AG10803 (cell line): Measurements from ENCODE around the gene ZNF135.
A peak's percentile ranks its signal among the peaks of the same experiment; 100 is the strongest.

Experiments used
- DNase-seq: peaks from one replicate; pipeline ENCODE4 v3.0.0; 2010; ENCODE audit warnings: low read depth
- H3K4me3 ChIP-seq: 2 replicates; pipeline ENCODE4 v1.5.1; 2011; ENCODE audit warnings: mild to moderate bottlenecking, low read length, control low read depth
- TF ChIP-seq, protein P1 (sequence below): conservative IDR thresholded peaks from 2 replicates; pipeline ENCODE4 v1.5.1; 2011; ENCODE audit warnings: mild to moderate bottlenecking, low read length, control low read depth, inconsistent platforms

ZNF135 gene

GRCh38 chr19:58045411-58046050 lies 13.6 kb upstream of the ZNF135 start:
- DNase-seq, result no peak
- no peak overlapping the region for H3K4me3 ChIP-seq
- TF ChIP-seq, protein P1, sequence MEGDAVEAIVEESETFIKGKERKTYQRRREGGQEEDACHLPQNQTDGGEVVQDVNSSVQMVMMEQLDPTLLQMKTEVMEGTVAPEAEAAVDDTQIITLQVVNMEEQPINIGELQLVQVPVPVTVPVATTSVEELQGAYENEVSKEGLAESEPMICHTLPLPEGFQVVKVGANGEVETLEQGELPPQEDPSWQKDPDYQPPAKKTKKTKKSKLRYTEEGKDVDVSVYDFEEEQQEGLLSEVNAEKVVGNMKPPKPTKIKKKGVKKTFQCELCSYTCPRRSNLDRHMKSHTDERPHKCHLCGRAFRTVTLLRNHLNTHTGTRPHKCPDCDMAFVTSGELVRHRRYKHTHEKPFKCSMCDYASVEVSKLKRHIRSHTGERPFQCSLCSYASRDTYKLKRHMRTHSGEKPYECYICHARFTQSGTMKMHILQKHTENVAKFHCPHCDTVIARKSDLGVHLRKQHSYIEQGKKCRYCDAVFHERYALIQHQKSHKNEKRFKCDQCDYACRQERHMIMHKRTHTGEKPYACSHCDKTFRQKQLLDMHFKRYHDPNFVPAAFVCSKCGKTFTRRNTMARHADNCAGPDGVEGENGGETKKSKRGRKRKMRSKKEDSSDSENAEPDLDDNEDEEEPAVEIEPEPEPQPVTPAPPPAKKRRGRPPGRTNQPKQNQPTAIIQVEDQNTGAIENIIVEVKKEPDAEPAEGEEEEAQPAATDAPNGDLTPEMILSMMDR, result no peak

GRCh38 chr19:58046856-58047255 lies 12.2 kb upstream of the ZNF135 start:
- H3K4me3 ChIP-seq, result no peak overlapping the region
- DNase-seq, result no peak
- TF ChIP-seq, protein P1, result no peak

GRCh38 chr19:58047672-58048071 lies 11.4 kb upstream of the ZNF135 start:
- TF ChIP-seq, protein P1, result no peak
- H3K4me3 ChIP-seq, result no peak overlapping the region
- no peak for DNase-seq

- no peak for DNase-seq
- H3K4me3 ChIP-seq, result no peak overlapping the region
- TF ChIP-seq, protein P1, result no peak
Measured at GRCh38 chr19:58052256-58052655, 6.8 kb upstream of the ZNF135 start.

GRCh38 chr19:58053480-58054156 lies 5.5 kb upstream of the ZNF135 start:
- H3K4me3 ChIP-seq, result no peak overlapping the region
- no peak for DNase-seq
- TF ChIP-seq, protein P1, result no peak

DNA sequence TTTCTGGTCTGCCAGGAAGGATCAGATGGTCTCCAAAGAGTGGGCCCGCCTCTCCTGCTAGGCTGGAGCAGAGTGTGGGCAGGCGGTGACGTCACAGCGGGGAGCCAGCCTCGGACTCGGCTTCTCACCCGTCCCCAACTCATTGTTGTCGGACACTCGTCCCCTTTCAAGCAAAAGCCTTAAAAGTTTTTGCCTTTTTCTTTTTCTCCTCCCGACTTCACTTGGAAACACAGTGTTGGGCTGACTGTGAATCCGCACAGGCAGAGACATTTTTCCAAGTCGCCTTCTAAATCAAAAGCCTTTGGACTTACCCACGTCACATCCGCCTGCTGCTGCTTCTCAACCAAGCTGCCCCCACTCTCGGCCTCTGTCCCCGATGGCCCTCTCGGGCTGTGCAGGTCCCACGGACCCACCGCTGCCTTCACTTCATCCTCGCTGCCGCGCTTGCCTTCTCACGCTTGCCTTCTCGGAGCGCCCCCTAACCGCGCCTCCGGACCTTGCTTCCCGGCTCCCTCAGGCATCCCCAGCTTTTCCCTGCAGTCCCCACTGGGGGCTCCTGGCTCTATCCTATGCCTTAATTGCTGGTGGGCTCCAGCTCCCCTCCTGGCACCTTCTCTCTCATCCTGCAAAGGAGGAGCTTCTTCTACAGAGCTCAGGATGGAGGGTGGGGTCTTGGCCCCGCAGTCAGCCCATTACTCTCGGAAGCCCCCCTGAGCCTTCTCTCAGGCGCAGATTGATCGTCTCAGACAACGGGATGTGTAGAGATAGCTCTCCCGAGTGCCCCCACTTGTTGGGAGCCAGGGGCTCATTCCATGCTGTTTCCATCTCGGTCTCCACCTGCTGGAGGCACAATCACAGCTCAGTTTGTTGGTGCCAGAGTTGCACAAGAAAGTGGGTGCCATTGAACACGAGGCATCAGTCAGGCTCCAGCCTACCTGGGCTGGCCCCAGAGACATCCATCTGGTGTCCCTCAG lies 3.9 kb upstream of the ZNF135 start:
- peak; percentile 6 for DNase-seq
- peak overlapping the region; percentile 36 for H3K4me3 ChIP-seq
- TF ChIP-seq, protein P1, result no peak
